ENCODE results near the gene GLIPR1L2.
"Not testable (repeated sequence)": the region's sequence is repeated elsewhere in the genome, so short reads cannot be mapped to it uniquely, and the experiment has no call there.

The GLIPR1L2 gene

DNA sequence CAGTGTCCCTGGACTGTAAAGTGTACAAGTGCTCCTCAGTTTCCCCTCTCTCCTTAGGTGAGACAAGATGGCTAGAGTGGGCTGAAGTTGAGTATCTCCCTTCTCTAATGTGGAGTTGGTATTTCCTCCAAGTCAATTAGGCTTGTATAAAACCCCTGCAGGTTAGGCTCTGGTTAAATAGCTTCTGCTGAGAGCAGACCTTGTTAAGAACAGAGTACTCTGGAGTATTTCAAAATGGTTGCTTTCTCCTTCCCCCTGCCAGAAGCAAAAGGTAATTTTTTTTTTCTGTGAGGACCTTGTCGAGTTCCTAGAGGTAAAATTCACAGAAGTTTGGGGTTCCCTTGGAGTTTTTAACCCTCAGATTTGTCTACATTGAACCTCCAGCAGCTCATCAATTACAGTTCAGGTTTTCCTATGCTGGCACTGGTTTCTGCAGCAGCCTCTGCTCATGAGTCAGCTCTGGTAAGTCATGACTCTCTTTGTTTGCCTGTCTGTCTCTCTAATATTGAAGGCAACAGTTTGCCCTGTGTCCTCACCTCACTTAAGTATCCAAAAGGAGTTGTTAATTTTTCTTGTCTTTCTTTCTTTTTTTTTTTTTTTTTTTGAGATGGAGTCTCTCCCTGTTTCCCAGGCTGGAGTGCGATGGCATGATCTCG lies 61.9 kb downstream of the GLIPR1L2 start:
- Histone ChIP-seq H3K4me1 (ENCODE audit: low read length) (no peaks in the 10 kb centered on the region), H3K4me2 (ENCODE audit: low read length) (no peak overlapping the region), H4K20me1 (ENCODE audit: insufficient read depth, low read length) (no peaks in the 10 kb centered on the region), H3K9me3 (ENCODE audit: insufficient read depth, low read length) (no peaks in the 10 kb centered on the region), H3K27me3 (ENCODE audit: low read depth, low read length) (no peaks in the 10 kb centered on the region), H3K4me3 (ENCODE audit: low read length) (no peak overlapping the region), H3K79me2 (ENCODE audit: low read length) (no peaks in the 10 kb centered on the region), H2AFZ (ENCODE audit: low read depth, low read length) (no peak overlapping the region), H3K9ac (ENCODE audit: low read length) (no peak overlapping the region), H3K36me3 (replicated peaks; ENCODE audit: low read depth, low read length) (no peaks in the 10 kb centered on the region), H3K27ac (ENCODE audit: low read length) (no peak overlapping the region)
- no peak for TF ChIP-seq CTCF (IDR thresholded peaks at IDR 0.05; ENCODE audit: low read depth, low read length)

- Histone ChIP-seq H3K27me3 (ENCODE audit: low read depth, low read length) (no peaks in the 10 kb centered on the region), H3K4me3 (ENCODE audit: low read length) (no peak overlapping the region), H3K79me2 (ENCODE audit: low read length) (no peaks in the 10 kb centered on the region), H3K4me2 (ENCODE audit: low read length) (no peak overlapping the region), H3K4me1 (ENCODE audit: low read length) (no peaks in the 10 kb centered on the region), H3K27ac (ENCODE audit: low read length) (no peak overlapping the region), H2AFZ (ENCODE audit: low read depth, low read length) (no peak overlapping the region), H3K36me3 (replicated peaks; ENCODE audit: low read depth, low read length) (no peaks in the 10 kb centered on the region), H3K9me3 (ENCODE audit: insufficient read depth, low read length) (no peaks in the 10 kb centered on the region), H4K20me1 (ENCODE audit: insufficient read depth, low read length) (no peaks in the 10 kb centered on the region), H3K9ac (ENCODE audit: low read length) (no peak overlapping the region)
- no peak for TF ChIP-seq CTCF (IDR thresholded peaks at IDR 0.05; ENCODE audit: low read depth, low read length)
- TF ChIP-seq EZH2phosphoT487 (IDR thresholded peaks at IDR 0.05; ENCODE audit: low read depth): no peak
Observed at GRCh38 chr12:75455839-75456238, 65.0 kb downstream of the GLIPR1L2 start.

GRCh38 chr12:75457191-75457590 lies 66.3 kb downstream of the GLIPR1L2 start:
- no peaks in the 10 kb centered on the region for H3K79me2 ChIP-seq (ENCODE audit: low read length)
- H3K36me3 ChIP-seq (replicated peaks; ENCODE audit: low read depth, low read length): no peaks in the 10 kb centered on the region
- H3K9ac ChIP-seq (ENCODE audit: low read length): no peak overlapping the region
- no peaks in the 10 kb centered on the region for H3K4me1 ChIP-seq (ENCODE audit: low read length)
- no peaks in the 10 kb centered on the region for H3K27me3 ChIP-seq (ENCODE audit: low read depth, low read length)
- H4K20me1 ChIP-seq (ENCODE audit: insufficient read depth, low read length): no peaks in the 10 kb centered on the region
- no peak for TF ChIP-seq EZH2phosphoT487 (IDR thresholded peaks at IDR 0.05; ENCODE audit: low read depth)
- H3K9me3 ChIP-seq (ENCODE audit: insufficient read depth, low read length): no peaks in the 10 kb centered on the region
- no peak overlapping the region for H2AFZ ChIP-seq (ENCODE audit: low read depth, low read length)
- H3K4me2 ChIP-seq (ENCODE audit: low read length): no peak overlapping the region
- H3K4me3 ChIP-seq (ENCODE audit: low read length): no peak overlapping the region
- no peak overlapping the region for H3K27ac ChIP-seq (ENCODE audit: low read length)

GRCh38 chr12:75457866-75458265 lies 67.0 kb downstream of the GLIPR1L2 start:
- not testable (repeated sequence) for H2AFZ ChIP-seq (ENCODE audit: low read depth, low read length); H3K4me1 ChIP-seq (ENCODE audit: low read length); H3K27me3 ChIP-seq (ENCODE audit: low read depth, low read length); H3K9ac ChIP-seq (ENCODE audit: low read length); H3K4me3 ChIP-seq (ENCODE audit: low read length); H3K36me3 ChIP-seq (replicated peaks; ENCODE audit: low read depth, low read length); H4K20me1 ChIP-seq (ENCODE audit: insufficient read depth, low read length); H3K9me3 ChIP-seq (ENCODE audit: insufficient read depth, low read length); H3K79me2 ChIP-seq (ENCODE audit: low read length); H3K27ac ChIP-seq (ENCODE audit: low read length); H3K4me2 ChIP-seq (ENCODE audit: low read length)

DNA sequence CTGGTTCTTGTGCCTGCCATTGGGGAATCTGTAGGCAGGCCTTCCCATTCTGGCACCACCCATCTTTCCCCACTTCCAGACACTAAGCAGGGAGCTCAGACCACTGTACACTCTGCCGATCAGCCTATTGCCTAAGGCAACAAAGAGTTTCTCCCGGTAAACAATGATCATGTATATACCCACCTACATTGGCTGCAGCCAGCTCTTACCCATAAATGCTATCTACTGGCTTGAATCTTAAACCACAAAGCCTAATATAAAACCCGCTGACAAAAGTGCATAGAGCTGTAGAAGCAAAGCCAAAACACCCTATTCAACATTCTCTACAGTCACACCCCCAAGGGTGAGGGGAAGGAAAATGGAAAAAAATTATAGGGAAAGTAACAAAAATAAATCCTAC lies 68.9 kb downstream of the GLIPR1L2 start:
- Histone ChIP-seq H4K20me1 (ENCODE audit: insufficient read depth, low read length) (no peaks in the 10 kb centered on the region), H3K4me1 (ENCODE audit: low read length) (no peaks in the 10 kb centered on the region), H3K9ac (ENCODE audit: low read length) (no peak overlapping the region), H2AFZ (ENCODE audit: low read depth, low read length) (no peak overlapping the region), H3K36me3 (replicated peaks; ENCODE audit: low read depth, low read length) (no peaks in the 10 kb centered on the region), H3K4me2 (ENCODE audit: low read length) (no peak overlapping the region), H3K27me3 (ENCODE audit: low read depth, low read length) (no peaks in the 10 kb centered on the region), H3K79me2 (ENCODE audit: low read length) (no peaks in the 10 kb centered on the region), H3K9me3 (ENCODE audit: insufficient read depth, low read length) (no peaks in the 10 kb centered on the region), H3K4me3 (ENCODE audit: low read length) (no peak overlapping the region), H3K27ac (ENCODE audit: low read length) (no peak overlapping the region)
- TF ChIP-seq CTCF (IDR thresholded peaks at IDR 0.05; ENCODE audit: low read depth, low read length): no peak
- TF ChIP-seq EZH2phosphoT487 (IDR thresholded peaks at IDR 0.05; ENCODE audit: low read depth): no peak
